Activated naive CD8-positive, alpha-beta T cell treated with anti-CD3 and anti-CD28 coated beads, Interleukin-2, amount 50 U/mL, for 16 hours (primary cell): Measurements from ENCODE around the gene ZKSCAN3.
"Not testable (repeated sequence)": the region's sequence is repeated elsewhere in the genome, so short reads cannot be mapped to it uniquely, and the experiment has no call there.

Experiments
- DNase-seq: peaks from one replicate; pipeline ENCODE4 v3.0.0-alpha.2; 2020; ENCODE audit warnings: low read depth, low spot score

The ZKSCAN3 gene

GRCh38 chr6:28349892-28350737, at the start of gene ZKSCAN3:
Gene ZKSCAN3, plus strand, starts transcription at chr6:28349947. Its CDS starts 9,640 bp downstream, at chr6:28359587.
- DNase-seq: peak; percentile 62

- DNase-seq: no peak
These were observed 46.2 kb upstream of the ZKSCAN3 start for GRCh38 chr6:28303570-28303969.

- DNase-seq: not testable (repeated sequence)
These were observed 43.4 kb upstream of the ZKSCAN3 start for GRCh38 chr6:28306363-28306762.

GRCh38 chr6:28311139-28311823, 38.5 kb upstream of the ZKSCAN3 start:
- no peak for DNase-seq

GRCh38 chr6:28312939-28313338, 36.8 kb upstream of the ZKSCAN3 start:
- no peak for DNase-seq

GRCh38 chr6:28315628-28316027, 34.1 kb upstream of the ZKSCAN3 start:
- no peak for DNase-seq

GRCh38 chr6:28317866-28318265, 31.9 kb upstream of the ZKSCAN3 start:
- not testable (repeated sequence) for DNase-seq

GRCh38 chr6:28322661-28323060, 27.1 kb upstream of the ZKSCAN3 start:
- no peak for DNase-seq

- no peak for DNase-seq
These were observed 25.8 kb upstream of the ZKSCAN3 start for GRCh38 chr6:28323813-28324424.

- DNase-seq: no peak
These were observed 23.3 kb upstream of the ZKSCAN3 start for GRCh38 chr6:28326371-28326948.

GRCh38 chr6:28330041-28330440, 19.7 kb upstream of the ZKSCAN3 start:
- no peak for DNase-seq

- no peak for DNase-seq
These were observed 16.7 kb upstream of the ZKSCAN3 start for GRCh38 chr6:28333047-28333446.

- DNase-seq: no peak
These were observed 16.1 kb upstream of the ZKSCAN3 start for GRCh38 chr6:28333599-28334018.

- DNase-seq: no peak
These were observed 15.3 kb upstream of the ZKSCAN3 start for GRCh38 chr6:28334286-28335039.

- DNase-seq: no peak
These were observed 14.6 kb upstream of the ZKSCAN3 start for GRCh38 chr6:28335040-28335563.

GRCh38 chr6:28335564-28336283, 14.0 kb upstream of the ZKSCAN3 start, which contains the start of gene ZSCAN31:
Gene ZSCAN31, minus strand, starts transcription at chr6:28336148. Its CDS starts 6,465 bp downstream, at chr6:28329683.
- peak; percentile 42 for DNase-seq

GRCh38 chr6:28336284-28337120, 13.2 kb upstream of the ZKSCAN3 start:
- DNase-seq: no peak

- DNase-seq: no peak
These were observed 12.6 kb upstream of the ZKSCAN3 start for GRCh38 chr6:28337121-28337520.
